H9 (cell line): Measurements from ENCODE around the gene FBN2. TPM values are rescaled to one million over a fixed set of nuclear protein-coding genes. Genes with fewer than 3 reads are reported as not detected.

ENCODE experiments used
- DNase-seq: peaks from one replicate; pipeline ENCODE4 v3.0.0-alpha.2; 2017
- H2AFZ ChIP-seq: one replicate; pipeline ENCODE4 v1.6.1; 2013; ENCODE audit warnings: mild to moderate bottlenecking, low read length, control low read depth, moderate library complexity
- H2AK5ac ChIP-seq: 2 replicates; pipeline ENCODE4 v1.6.1; 2013; ENCODE audit warnings: low read length, control low read depth, mixed read lengths; ENCODE audit not compliant: insufficient read length
- H2BK120ac ChIP-seq: one replicate; pipeline ENCODE4 v1.6.1; 2013; ENCODE audit warnings: low read depth, mild to moderate bottlenecking, low read length, control low read depth, inconsistent platforms; ENCODE audit not compliant: poor library complexity, severe bottlenecking
- H2BK12ac ChIP-seq: 2 replicates; pipeline ENCODE4 v1.6.1; 2013; ENCODE audit warnings: low read length, control low read depth, mixed read lengths, low read depth; ENCODE audit not compliant: insufficient read length
- H2BK15ac ChIP-seq: 2 replicates; pipeline ENCODE4 v1.6.1; 2013; ENCODE audit warnings: low read depth, low read length, control low read depth
- H2BK20ac ChIP-seq: one replicate; pipeline ENCODE4 v1.6.1; 2013; ENCODE audit warnings: low read depth, mild to moderate bottlenecking, low read length, control low read depth, inconsistent platforms; ENCODE audit not compliant: poor library complexity, severe bottlenecking
- H2BK5ac ChIP-seq: 2 replicates; pipeline ENCODE4 v1.6.1; 2013; ENCODE audit warnings: low read length, control low read depth, mixed read lengths; ENCODE audit not compliant: insufficient read length
- H3K14ac ChIP-seq: 2 replicates; pipeline ENCODE4 v1.6.1; 2013; ENCODE audit warnings: low read length, control low read depth; ENCODE audit not compliant: insufficient read depth
- H3K18ac ChIP-seq: 2 replicates; pipeline ENCODE4 v1.6.1; 2013; ENCODE audit warnings: low read depth, mild to moderate bottlenecking, mixed read lengths, low read length, control low read depth; ENCODE audit not compliant: insufficient read length
- H3K23ac ChIP-seq: 2 replicates; pipeline ENCODE4 v1.6.1; 2013; ENCODE audit warnings: low read length, control low read depth, mixed read lengths, low read depth; ENCODE audit not compliant: insufficient read length
- H3K23me2 ChIP-seq: 2 replicates; pipeline ENCODE4 v1.6.1; 2013; ENCODE audit warnings: low read depth, mild to moderate bottlenecking, mixed read lengths, low read length, control low read depth; ENCODE audit not compliant: insufficient read length, poor library complexity, severe bottlenecking
- H3K27ac ChIP-seq: 2 replicates; pipeline ENCODE4 v1.5.1; 2013; ENCODE audit warnings: low read length, control low read depth, mixed read lengths, low read depth; ENCODE audit not compliant: insufficient read length
- H3K27me3 ChIP-seq: 2 replicates; pipeline ENCODE4 v1.6.1; 2013; ENCODE audit warnings: low read length, control low read depth, inconsistent platforms; ENCODE audit not compliant: insufficient read depth
- H3K4ac ChIP-seq: 2 replicates; pipeline ENCODE4 v1.6.1; 2013; ENCODE audit warnings: low read depth, mild to moderate bottlenecking, control low read depth, inconsistent platforms, low read length, moderate library complexity
- H3K4me1 ChIP-seq: 2 replicates; pipeline ENCODE4 v1.6.1; 2013; ENCODE audit warnings: low read length, control low read depth, inconsistent platforms; ENCODE audit not compliant: insufficient read depth
- H3K4me2 ChIP-seq: 2 replicates; pipeline ENCODE4 v1.6.1; 2013; ENCODE audit warnings: low read length, control low read depth, mixed read lengths; ENCODE audit not compliant: insufficient read length, insufficient read depth
- H3K56ac ChIP-seq: 2 replicates; pipeline ENCODE4 v1.6.1; 2013; ENCODE audit warnings: low read depth, mild to moderate bottlenecking, mixed read lengths, low read length, control low read depth; ENCODE audit not compliant: insufficient read length
- H3K79me1 ChIP-seq: 2 replicates; pipeline ENCODE4 v1.6.1; 2013; ENCODE audit warnings: low read depth, mild to moderate bottlenecking, moderate library complexity, low read length, control low read depth, inconsistent platforms; ENCODE audit not compliant: insufficient read depth, poor library complexity, severe bottlenecking
- H3K79me2 ChIP-seq: 2 replicates; pipeline ENCODE4 v1.6.1; 2013; ENCODE audit warnings: low read length, control low read depth, inconsistent platforms; ENCODE audit not compliant: insufficient read depth
- H3K9ac ChIP-seq: 2 replicates; pipeline ENCODE4 v1.6.1; 2013; ENCODE audit warnings: low read length, control low read depth, mixed read lengths; ENCODE audit not compliant: insufficient read length; ENCODE audit errors: extremely low read depth
- H3K9me3 ChIP-seq: one replicate; pipeline ENCODE4 v1.6.1; 2013; ENCODE audit warnings: low read depth, low read length, inconsistent platforms; ENCODE audit not compliant: control insufficient read depth
- H3T11ph ChIP-seq: one replicate; pipeline ENCODE4 v1.6.1; 2013; ENCODE audit warnings: mild to moderate bottlenecking, low read length, control low read depth, inconsistent platforms
- H4K20me1 ChIP-seq: one replicate; pipeline ENCODE4 v1.6.1; 2013; ENCODE audit not compliant: control insufficient read depth, insufficient read length, insufficient read depth
- H4K5ac ChIP-seq: 2 replicates; pipeline ENCODE4 v1.6.1; 2013; ENCODE audit warnings: low read depth, mild to moderate bottlenecking, mixed read lengths, low read length, control low read depth; ENCODE audit not compliant: insufficient read length
- H4K8ac ChIP-seq: replicated peaks from 2 replicates; pipeline ENCODE4 v1.6.1; 2013; ENCODE audit warnings: low read length, control low read depth, mixed read lengths, low read depth; ENCODE audit not compliant: insufficient read length
- H4K91ac ChIP-seq: 2 replicates; pipeline ENCODE4 v1.6.1; 2013; ENCODE audit warnings: low read depth, mild to moderate bottlenecking, moderate library complexity, mixed read lengths, low read length, control low read depth; ENCODE audit not compliant: insufficient read length
- H3K27ac Mint-ChIP-seq, 3 experiments: 2 replicates in 2 of 3; 3 replicates in 1 of 3; pipeline ENCODE4 v1.8.0; 2020 to 2021; ENCODE audit warnings: mixed read lengths in 3 of 3, mild to moderate bottlenecking in 1 of 3, moderate library complexity in 1 of 3
- H3K27me3 Mint-ChIP-seq: 2 replicates; pipeline ENCODE4 v1.8.0; 2021; ENCODE audit warnings: low read depth, mild to moderate bottlenecking, moderate library complexity, mixed read lengths
- H3K36me3 Mint-ChIP-seq, 3 experiments: 2 replicates in 2 of 3; 3 replicates in 1 of 3; pipeline ENCODE4 v1.8.0; 2020 to 2021; ENCODE audit warnings: low read depth in 3 of 3, mixed read lengths in 3 of 3; ENCODE audit not compliant: insufficient read depth in 1 of 3
- H3K4me1 Mint-ChIP-seq, 2 experiments: 2 replicates each; pipeline ENCODE4 v1.8.0; 2020; ENCODE audit warnings: mixed read lengths in 2 of 2
- H3K4me3 Mint-ChIP-seq, 2 experiments: 2 replicates in 1 of 2; 3 replicates in 1 of 2; pipeline ENCODE4 v1.8.0; 2020 to 2021; ENCODE audit warnings: mild to moderate bottlenecking in 2 of 2, mixed read lengths in 2 of 2, moderate library complexity in 1 of 2
- H3K9me3 Mint-ChIP-seq, 2 experiments: 2 replicates in 1 of 2; 3 replicates in 1 of 2; pipeline ENCODE4 v1.8.0; 2020; ENCODE audit warnings: mild to moderate bottlenecking in 2 of 2, mixed read lengths in 2 of 2, moderate library complexity in 1 of 2
- CTCF ChIP-seq: fragments of 200-600 bp; sonication (generic); conservative IDR thresholded peaks from 3 replicates; pipeline ENCODE4 v1.8.0; 2021; ENCODE audit warnings: antibody characterized with exemption, mild to moderate bottlenecking
- WGBS: extraction: QIAGEN DNeasy Blood & Tissue Kit; methylation state at CpG from one replicate; pipeline ENCODE4 v1.1.7; 2013; ENCODE audit warnings: missing lambda C conversion rate, low lambda C conversion rate, mixed read lengths; ENCODE audit not compliant: insufficient read length; ENCODE audit errors: extremely low coverage; 5-methylcytosine and 5-hydroxymethylcytosine counted together
- total RNA-seq: library from RNA; stranded (reverse); gene quantifications from 2 replicates; pipeline ENCODE4 v1.2.1, GENCODE V29; 2021

Gene FBN2
- total RNA-seq, 1 experiment from 2014 or later: 8.3 TPM

GRCh38 chr5:128216285-128216684 is 321.8 kb downstream of the FBN2 start:
- H3K4ac ChIP-seq: no peak overlapping the region
- no peak overlapping the region for H3T11ph ChIP-seq
- H4K8ac ChIP-seq: no peak overlapping the region
- H3K27ac ChIP-seq: no peak overlapping the region
- no peak overlapping the region for H3K9ac ChIP-seq
- H2AFZ ChIP-seq: no peak overlapping the region
- H3K23me2 ChIP-seq: no peaks in the 10 kb centered on the region
- Mint-ChIP-seq H3K36me3 (no peaks in the 10 kb centered on the region), H3K9me3 (no peaks in the 10 kb centered on the region), H3K27me3 (no peaks in the 10 kb centered on the region; the same call in 1 of the 2 replicates), H3K27ac (no peak overlapping the region), H3K4me1 (peaks cover 2 to 7% of the 10 kb centered on the region in 2 experiments; a peak in 2 of 4 replicates), H3K4me3 (no peak overlapping the region)
- no peak overlapping the region for H2AK5ac ChIP-seq
- no peak overlapping the region for H2BK20ac ChIP-seq
- H3K14ac ChIP-seq: no peak overlapping the region
- no peaks in the 10 kb centered on the region for H4K20me1 ChIP-seq
- no CpG with 5 or more reads among the region's 7 CpGs for WGBS
- H3K4me2 ChIP-seq: no peak overlapping the region
- no peak overlapping the region for H3K23ac ChIP-seq
- H3K4me1 ChIP-seq: no peaks in the 10 kb centered on the region
- DNase-seq: no peak
- H3K79me1 ChIP-seq: no peaks in the 10 kb centered on the region
- H3K18ac ChIP-seq: no peak overlapping the region
- no peak overlapping the region for H2BK5ac ChIP-seq
- no peaks in the 10 kb centered on the region for H3K9me3 ChIP-seq
- H2BK15ac ChIP-seq: no peak overlapping the region
- H2BK120ac ChIP-seq: no peak overlapping the region
- H4K5ac ChIP-seq: no peak overlapping the region
- no peak for TF ChIP-seq CTCF
- H3K27me3 ChIP-seq: no peaks in the 10 kb centered on the region
- no peak overlapping the region for H4K91ac ChIP-seq
- no peaks in the 10 kb centered on the region for H3K79me2 ChIP-seq
- no peak overlapping the region for H2BK12ac ChIP-seq
- no peak overlapping the region for H3K56ac ChIP-seq
